AG10803 (cell line): ENCODE measurements around the gene GNPTG.

Experiments
- DNase-seq: peaks from one replicate; pipeline ENCODE4 v3.0.0; 2010; ENCODE audit warnings: low read depth
- H3K4me3 ChIP-seq: 2 replicates; pipeline ENCODE4 v1.5.1; 2011; ENCODE audit warnings: mild to moderate bottlenecking, low read length, control low read depth
- CTCF ChIP-seq: conservative IDR thresholded peaks from 2 replicates; pipeline ENCODE4 v1.5.1; 2011; ENCODE audit warnings: mild to moderate bottlenecking, low read length, control low read depth, inconsistent platforms

The GNPTG gene

GRCh38 chr16:1309888-1310831 is 41.6 kb upstream of the GNPTG start:
- peak overlapping the region; percentile 81 for H3K4me3 ChIP-seq
- no peak for TF ChIP-seq CTCF
- peak; percentile 48 for DNase-seq

GRCh38 chr16:1310832-1311200 is 40.9 kb upstream of the GNPTG start:
- no peak for TF ChIP-seq CTCF
- no peak for DNase-seq
- H3K4me3 ChIP-seq, result peak overlapping the region; percentile 81

GRCh38 chr16:1311212-1311737 is 40.5 kb upstream of the GNPTG start:
- H3K4me3 ChIP-seq, result peak overlapping the region; percentile 81
- TF ChIP-seq CTCF, result no peak
- no peak for DNase-seq

GRCh38 chr16:1311738-1312466 is 39.8 kb upstream of the GNPTG start:
- TF ChIP-seq CTCF, result no peak
- DNase-seq, result peak; percentile 23
- peak overlapping the region; percentile 81 for H3K4me3 ChIP-seq

- no peak for TF ChIP-seq CTCF
- H3K4me3 ChIP-seq, result peak overlapping the region; percentile 81
- no peak for DNase-seq
These were observed 39.3 kb upstream of the GNPTG start for GRCh38 chr16:1312467-1312816.

- no peak for TF ChIP-seq CTCF
- no peak for DNase-seq
- H3K4me3 ChIP-seq, result no peak overlapping the region
These were observed 38.8 kb upstream of the GNPTG start for GRCh38 chr16:1312903-1313302.
